ENCODE measurements around the gene CNNM3.
"Not testable (repeated sequence)": the region's sequence is repeated elsewhere in the genome, so short reads cannot be mapped to it uniquely, and the experiment has no call there.

DNA sequence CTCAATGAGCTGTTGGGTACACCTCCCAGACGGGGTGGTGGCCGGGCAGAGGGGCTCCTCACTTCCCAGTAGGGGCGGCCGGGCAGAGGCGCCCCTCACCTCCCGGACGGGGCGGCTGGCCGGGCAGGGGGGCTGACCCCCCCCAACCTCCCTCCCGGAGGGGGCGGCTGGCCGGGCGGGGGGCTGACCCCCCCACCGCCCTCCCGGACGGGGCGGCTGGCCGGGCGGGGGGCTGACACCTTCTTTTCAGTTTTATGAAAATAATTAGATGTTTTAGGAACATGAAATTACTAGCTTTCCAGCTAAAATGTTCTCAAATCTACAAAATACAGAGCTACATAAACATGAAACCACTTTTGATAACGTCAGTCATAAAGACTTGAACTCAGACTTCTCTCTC lies 10.1 kb upstream of the CNNM3 start:
- TF ChIP-seq POLR2AphosphoS5 (IDR thresholded peaks at IDR 0.05), result not testable (repeated sequence)
- TF ChIP-seq, protein P1, sequence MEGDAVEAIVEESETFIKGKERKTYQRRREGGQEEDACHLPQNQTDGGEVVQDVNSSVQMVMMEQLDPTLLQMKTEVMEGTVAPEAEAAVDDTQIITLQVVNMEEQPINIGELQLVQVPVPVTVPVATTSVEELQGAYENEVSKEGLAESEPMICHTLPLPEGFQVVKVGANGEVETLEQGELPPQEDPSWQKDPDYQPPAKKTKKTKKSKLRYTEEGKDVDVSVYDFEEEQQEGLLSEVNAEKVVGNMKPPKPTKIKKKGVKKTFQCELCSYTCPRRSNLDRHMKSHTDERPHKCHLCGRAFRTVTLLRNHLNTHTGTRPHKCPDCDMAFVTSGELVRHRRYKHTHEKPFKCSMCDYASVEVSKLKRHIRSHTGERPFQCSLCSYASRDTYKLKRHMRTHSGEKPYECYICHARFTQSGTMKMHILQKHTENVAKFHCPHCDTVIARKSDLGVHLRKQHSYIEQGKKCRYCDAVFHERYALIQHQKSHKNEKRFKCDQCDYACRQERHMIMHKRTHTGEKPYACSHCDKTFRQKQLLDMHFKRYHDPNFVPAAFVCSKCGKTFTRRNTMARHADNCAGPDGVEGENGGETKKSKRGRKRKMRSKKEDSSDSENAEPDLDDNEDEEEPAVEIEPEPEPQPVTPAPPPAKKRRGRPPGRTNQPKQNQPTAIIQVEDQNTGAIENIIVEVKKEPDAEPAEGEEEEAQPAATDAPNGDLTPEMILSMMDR (IDR thresholded peaks at IDR 0.05), result not testable (repeated sequence)
